Measurements from ENCODE around the gene FXYD1. TPM values are rescaled to one million over a fixed set of nuclear protein-coding genes. Genes with fewer than 3 reads are reported as not detected.
"Not testable (repeated sequence)": the region's sequence is repeated elsewhere in the genome, so short reads cannot be mapped to it uniquely, and the experiment has no call there.

Gene FXYD1
- polyA plus RNA-seq, result 7.1 TPM

DNA sequence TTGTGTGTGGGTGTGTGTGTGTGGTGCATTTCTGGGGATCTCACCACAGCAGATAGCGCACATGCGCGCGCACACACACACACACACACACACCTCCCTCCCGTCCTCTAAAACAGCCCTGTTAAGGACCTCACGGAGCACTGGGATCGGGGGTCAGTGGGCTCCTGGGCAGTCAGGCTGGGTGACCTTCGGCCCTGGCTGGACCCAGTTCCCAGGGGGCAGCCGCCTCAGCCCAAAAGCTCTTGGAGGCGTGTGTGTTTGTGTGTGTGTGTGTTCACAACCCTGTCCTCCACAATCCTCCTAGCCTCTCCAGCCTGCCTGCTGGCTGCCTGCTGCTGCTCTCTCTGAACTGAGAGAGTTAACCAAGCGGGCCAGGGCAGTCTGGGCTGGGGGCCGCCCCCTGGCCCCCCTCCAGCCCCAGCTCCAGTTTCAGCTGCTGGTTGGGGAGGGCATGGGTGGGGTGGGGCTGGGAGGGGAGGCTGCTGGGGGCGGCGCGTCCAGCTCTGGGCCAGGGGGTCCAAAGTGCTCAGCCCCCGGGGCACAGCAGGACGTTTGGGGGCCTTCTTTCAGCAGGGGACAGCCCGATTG, at the start of gene FXYD1:
FXYD1 (plus strand) TSS at position 520 of the 588 bp plus-strand sequence. CDS start 1,256 bp downstream, outside the sequence.
- H3K27ac Mint-ChIP-seq, result peak within 1 kb of the TSS in 2 of 3 donors; percentile 19 to 66
- H3K4me1 Mint-ChIP-seq, result peaks cover 15 to 27% (median 22%) of the 10 kb centered on the region in 3 donors
- no peaks in the 10 kb centered on the region for H3K9me3 Mint-ChIP-seq
- H3K4me3 Mint-ChIP-seq, result peak within 1 kb of the TSS in 1 of 4 donors; percentile 58
- peaks cover 1% of the 10 kb centered on the region for H3K36me3 Mint-ChIP-seq
- no peaks in the 10 kb centered on the region for H3K27me3 Mint-ChIP-seq

DNA sequence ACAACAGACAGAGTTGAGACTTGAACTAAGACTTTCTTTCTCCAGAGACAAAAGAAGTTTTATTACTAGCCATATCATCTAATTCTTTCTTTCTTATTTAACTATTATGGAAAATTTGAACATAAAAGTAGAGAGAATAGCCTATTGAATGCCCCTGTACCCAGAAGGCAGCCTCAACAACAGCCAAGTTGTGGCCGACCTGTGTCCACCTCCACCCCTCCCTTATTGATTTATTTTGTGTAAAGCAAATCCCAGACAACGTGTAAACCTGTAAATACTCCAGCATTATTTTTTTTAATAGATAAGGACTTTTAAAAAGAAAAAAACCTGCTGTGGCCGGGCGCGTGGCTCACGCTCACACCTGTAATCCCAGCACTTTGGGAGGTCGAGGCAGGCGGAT, 49.1 kb upstream of the FXYD1 start:
- peaks cover 1% of the 10 kb centered on the region for H3K36me3 Mint-ChIP-seq
- no peak overlapping the region for H3K4me3 Mint-ChIP-seq
- H3K4me1 Mint-ChIP-seq, result peaks cover 22 to 33% (median 25%) of the 10 kb centered on the region in 3 donors
- peaks cover 3% of the 10 kb centered on the region for H3K27me3 Mint-ChIP-seq
- no peak overlapping the region for H3K27ac Mint-ChIP-seq
- no peaks in the 10 kb centered on the region for H3K9me3 Mint-ChIP-seq

DNA sequence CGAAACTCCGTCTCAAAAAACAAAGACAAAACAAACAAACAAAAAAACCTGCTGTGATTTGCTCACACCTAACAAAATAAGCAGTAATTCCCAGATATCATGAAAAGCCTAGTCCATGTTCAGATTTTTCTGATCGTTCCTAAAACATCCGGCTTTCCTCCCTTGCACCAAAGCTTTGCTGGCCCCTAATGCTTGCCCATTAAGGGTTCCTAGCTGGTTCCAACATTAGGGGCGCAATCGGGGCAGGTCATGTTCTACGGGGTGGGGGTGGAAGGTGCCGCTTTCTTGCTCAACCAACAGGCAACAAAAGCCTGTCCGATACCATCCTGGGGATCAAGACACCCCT, 48.5 kb upstream of the FXYD1 start:
- H3K9me3 Mint-ChIP-seq, result no peaks in the 10 kb centered on the region
- peak overlapping the region in 3 of 4 donors; percentile 30 to 81 (median 53) for H3K4me3 Mint-ChIP-seq
- peaks cover 3% of the 10 kb centered on the region for H3K27me3 Mint-ChIP-seq
- peaks cover 1% of the 10 kb centered on the region for H3K36me3 Mint-ChIP-seq
- peaks cover 22 to 29% (median 22%) of the 10 kb centered on the region in 3 donors for H3K4me1 Mint-ChIP-seq
- H3K27ac Mint-ChIP-seq, result peak overlapping the region in 2 of 3 donors; percentile 39 to 80

DNA sequence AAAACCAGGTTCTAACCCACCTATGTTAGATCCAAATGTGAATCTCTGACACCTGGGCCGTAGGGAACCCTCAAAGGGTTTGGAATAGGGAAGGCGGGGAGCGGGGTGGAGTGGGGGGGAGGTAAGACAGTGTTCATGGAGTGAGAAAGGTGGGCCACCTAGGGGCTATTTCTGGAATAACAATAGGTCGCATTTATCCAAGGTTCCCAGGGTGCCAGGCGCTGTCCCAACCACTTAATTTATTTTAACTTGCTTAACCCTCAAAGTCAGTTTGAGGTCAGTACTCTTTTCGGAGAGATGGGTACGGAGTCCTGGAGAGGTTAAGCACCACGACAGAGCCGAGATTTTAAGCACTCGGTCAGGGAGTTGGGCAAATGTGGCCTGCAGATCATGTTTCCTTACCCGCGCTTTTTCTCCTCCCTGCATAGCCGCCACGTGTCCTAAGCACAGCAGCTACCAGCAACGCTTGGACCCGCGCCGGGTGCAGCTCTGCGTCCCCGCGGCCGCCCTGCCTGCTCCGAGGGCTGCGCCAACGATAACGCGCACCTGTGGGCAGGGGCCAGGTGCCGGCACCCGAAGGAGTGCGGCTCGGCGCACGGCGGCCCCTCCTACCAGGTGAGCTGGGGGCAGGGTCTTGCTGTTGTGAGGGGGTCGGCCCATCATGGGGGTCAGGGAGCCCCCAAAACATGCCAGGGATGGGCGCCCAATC, 48.0 kb upstream of the FXYD1 start:
- H3K27me3 Mint-ChIP-seq, result peaks cover 3% of the 10 kb centered on the region
- peaks cover 19 to 26% (median 19%) of the 10 kb centered on the region in 3 donors for H3K4me1 Mint-ChIP-seq
- peak overlapping the region; percentile 23 to 80 (median 39) for H3K27ac Mint-ChIP-seq
- H3K9me3 Mint-ChIP-seq, result no peaks in the 10 kb centered on the region
- peak overlapping the region in 3 of 4 donors; percentile 30 to 81 (median 53) for H3K4me3 Mint-ChIP-seq
- peaks cover 1% of the 10 kb centered on the region for H3K36me3 Mint-ChIP-seq

DNA sequence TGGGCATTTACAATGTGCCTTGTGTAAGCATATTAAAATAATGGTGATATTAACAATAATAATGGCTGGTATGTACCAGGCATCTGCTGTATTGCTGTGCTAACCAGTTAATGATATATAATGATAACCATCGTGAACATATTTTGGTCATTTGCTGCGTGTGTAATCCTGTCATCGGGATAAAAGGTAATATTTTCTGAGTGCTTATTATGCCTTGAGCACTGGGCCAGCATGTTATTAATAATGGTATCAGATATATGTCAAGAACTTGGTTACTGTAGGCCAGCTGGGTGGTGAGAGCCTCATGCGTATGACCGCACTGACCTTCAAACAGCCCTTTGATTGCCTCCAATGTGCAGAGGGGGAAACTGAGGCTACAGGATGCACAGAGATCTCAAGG, 45.2 kb upstream of the FXYD1 start:
- peaks cover 1% of the 10 kb centered on the region for H3K36me3 Mint-ChIP-seq
- peaks cover 3% of the 10 kb centered on the region for H3K27me3 Mint-ChIP-seq
- H3K9me3 Mint-ChIP-seq, result no peaks in the 10 kb centered on the region
- H3K4me3 Mint-ChIP-seq, result no peak overlapping the region
- peaks cover 4 to 7% (median 6%) of the 10 kb centered on the region in 3 donors for H3K4me1 Mint-ChIP-seq
- H3K27ac Mint-ChIP-seq, result no peak overlapping the region

DNA sequence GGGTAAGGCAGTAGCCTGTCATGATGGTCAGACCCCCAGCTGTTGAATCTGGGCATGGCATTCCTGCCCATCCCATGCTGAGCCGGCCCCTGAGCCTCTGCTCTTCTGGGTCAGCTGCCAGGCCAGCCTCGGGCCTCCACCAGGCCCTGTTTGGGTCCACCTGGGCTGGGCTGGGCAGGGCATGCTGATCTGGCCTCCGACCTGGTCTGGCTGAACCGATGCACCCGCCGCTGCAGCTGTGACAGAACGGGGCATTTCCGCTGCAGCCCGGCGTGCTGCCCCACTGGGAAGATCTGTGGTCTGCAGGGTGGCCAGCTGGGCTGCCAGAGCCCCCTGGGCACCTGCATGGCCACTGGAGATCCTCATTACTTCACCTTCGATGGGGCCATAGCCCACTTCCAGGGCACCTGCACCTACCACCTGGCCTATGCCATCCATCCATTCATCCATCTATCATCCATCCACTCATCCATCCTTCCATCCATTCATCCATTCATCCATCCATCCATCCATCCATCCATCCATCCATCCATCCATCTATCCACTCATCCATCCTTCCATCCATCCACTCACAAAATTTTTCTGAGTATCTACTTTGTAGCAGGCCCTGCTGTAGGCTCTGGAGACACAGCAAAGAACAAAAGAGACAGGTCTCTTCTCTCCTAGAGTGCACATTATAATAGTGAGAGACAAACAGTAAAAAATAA, 44.5 kb upstream of the FXYD1 start:
- Mint-ChIP-seq H3K27ac (no peak overlapping the region), H3K27me3 (peaks cover 3% of the 10 kb centered on the region), H3K4me1 (peaks cover 4 to 7% (median 6%) of the 10 kb centered on the region in 3 donors), H3K36me3 (no peaks in the 10 kb centered on the region), H3K9me3 (no peaks in the 10 kb centered on the region), H3K4me3 (no peak overlapping the region)

DNA sequence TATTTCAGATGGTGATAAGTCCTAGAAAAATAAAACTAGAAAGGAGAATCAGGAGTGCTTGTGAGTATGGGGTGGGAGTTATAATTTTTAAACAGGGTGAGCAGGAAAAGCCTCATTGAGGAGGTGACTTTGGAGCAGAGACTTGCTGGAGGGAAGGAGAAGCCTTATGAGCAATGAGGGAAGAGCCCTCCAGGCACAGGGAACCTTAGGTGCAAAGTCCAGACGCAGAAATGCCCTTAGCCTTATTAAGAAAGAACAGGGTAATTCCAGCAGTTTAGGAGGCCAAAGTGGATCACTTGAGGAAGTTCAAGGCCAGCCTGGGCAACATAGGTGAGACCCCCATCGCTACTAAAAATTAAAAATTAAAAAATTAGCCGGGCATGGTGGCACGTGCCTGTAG, 44.0 kb upstream of the FXYD1 start:
- peaks cover 1% of the 10 kb centered on the region for H3K27me3 Mint-ChIP-seq
- peaks cover 4 to 7% (median 6%) of the 10 kb centered on the region in 3 donors for H3K4me1 Mint-ChIP-seq
- H3K36me3 Mint-ChIP-seq, result no peaks in the 10 kb centered on the region
- no peaks in the 10 kb centered on the region for H3K9me3 Mint-ChIP-seq
- peak overlapping the region in 1 of 4 donors; percentile 28 for H3K4me3 Mint-ChIP-seq
- H3K27ac Mint-ChIP-seq, result no peak overlapping the region

DNA sequence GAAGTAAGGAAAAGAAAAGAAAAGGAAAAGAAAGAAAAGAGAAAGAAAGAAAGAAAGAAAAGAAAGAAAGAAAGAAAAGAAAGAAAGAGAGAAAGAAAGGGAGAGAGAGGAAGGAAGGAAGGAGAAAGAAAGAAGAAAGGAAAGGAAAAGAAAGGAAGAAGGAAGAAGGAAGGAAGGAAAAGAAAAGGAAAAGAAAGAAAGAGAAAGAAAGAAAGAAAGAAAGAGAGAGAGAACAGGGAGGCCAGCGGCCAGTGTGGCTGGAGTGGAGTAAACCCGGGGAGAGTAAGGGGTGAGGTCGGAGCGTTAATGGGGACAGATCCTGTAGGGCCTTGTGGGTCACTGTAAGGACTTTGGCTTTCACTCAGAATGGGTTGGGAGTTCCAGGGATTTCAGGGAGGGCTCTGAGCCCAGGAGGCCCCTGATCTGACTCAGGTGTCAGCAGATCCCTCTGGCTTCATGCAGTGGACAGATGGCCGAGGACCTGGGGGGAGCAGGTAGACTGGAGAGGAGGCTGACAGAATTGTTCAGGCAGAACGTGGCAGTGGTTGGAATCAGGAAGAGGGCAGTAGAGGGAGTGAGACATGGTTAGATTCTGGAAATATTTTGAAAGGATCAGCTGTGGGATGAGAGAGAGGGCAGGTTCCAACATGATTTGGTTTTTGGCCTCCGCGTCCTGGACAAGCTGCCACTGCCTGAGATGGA, 42.8 kb upstream of the FXYD1 start:
- H3K4me3 Mint-ChIP-seq, result no peak overlapping the region
- H3K27me3 Mint-ChIP-seq, result peaks cover 1% of the 10 kb centered on the region
- H3K36me3 Mint-ChIP-seq, result no peaks in the 10 kb centered on the region
- H3K4me1 Mint-ChIP-seq, result no peaks in the 10 kb centered on the region
- H3K9me3 Mint-ChIP-seq, result no peaks in the 10 kb centered on the region
- peak overlapping the region in 1 of 3 donors; percentile 67 for H3K27ac Mint-ChIP-seq

DNA sequence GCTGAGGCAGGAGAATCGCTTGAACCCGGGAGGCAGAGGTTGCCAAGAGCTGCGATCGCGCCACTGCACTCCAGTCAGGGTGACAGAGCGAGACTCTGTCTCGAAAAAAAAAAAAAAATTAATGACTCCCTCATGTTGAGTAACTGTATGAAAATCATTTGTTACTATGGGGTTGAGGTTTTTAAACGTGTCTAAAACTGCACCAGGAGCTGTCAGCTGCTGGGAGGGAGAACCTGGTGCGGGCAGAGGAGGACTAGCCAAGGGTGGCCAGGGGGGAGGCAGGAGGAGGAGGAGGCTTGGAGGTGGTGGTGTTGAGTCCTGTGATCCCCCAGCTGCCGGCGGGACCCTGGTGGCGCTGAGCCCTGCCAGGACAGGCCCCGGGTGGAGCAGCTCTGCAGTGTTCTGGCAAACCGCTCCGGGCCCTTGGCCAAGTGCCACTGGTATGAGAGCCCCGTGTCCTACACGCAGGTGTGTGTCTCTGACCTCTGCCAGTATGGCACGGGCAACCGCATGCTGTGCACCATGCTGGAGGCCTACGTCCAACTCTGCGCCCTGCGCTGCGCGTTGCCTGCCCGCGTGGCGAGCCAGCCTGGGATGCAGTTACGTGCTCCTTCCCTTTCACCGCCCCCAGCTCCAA, 40.1 kb upstream of the FXYD1 start:
- H3K4me1 Mint-ChIP-seq, result no peaks in the 10 kb centered on the region
- no peaks in the 10 kb centered on the region for H3K9me3 Mint-ChIP-seq
- H3K27me3 Mint-ChIP-seq, result peaks cover 1% of the 10 kb centered on the region
- H3K36me3 Mint-ChIP-seq, result no peaks in the 10 kb centered on the region
- no peak overlapping the region for H3K4me3 Mint-ChIP-seq
- peak overlapping the region in 1 of 3 donors; percentile 23 for H3K27ac Mint-ChIP-seq

DNA sequence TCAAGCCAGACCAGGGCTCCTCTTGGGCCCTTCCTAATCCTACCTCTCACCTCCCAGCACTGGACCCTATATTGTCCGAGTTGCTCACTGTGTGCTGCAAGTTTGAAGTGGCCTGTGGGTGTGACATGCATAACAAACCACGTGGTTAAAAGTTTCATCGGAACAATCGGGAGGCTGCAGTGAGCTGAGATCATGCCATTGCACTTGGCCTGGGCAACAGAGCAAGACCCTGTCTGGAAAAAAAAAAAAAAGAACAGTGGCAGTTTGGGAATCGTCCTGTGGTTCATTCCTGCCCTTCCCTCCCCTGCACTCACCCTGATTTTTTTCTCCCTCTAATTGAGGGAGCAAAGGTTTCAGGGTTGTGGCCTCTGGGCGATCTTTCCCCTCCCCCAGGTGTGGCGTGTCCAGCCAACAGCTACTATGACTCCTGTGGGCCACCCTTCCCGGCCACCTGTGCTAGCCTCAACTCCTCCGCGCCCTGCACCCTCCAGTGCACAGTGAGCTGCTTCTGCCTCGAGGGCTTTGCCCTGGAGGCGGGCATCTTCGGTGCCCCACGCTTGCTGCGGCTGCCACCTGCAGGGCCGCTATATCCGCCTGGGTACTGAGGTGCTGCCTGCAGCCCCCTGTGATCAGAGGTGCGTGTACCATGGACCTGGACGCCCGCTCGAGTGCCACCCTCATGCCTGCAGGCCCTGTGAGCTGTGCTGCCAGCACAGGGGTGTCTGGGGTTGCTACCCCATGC, 39.3 kb upstream of the FXYD1 start:
- Mint-ChIP-seq H3K27ac (peak overlapping the region in 1 of 3 donors; percentile 23), H3K27me3 (peaks cover under 1% of the 10 kb centered on the region), H3K4me1 (no peaks in the 10 kb centered on the region), H3K9me3 (no peaks in the 10 kb centered on the region), H3K4me3 (peak overlapping the region in 1 of 4 donors; percentile 52), H3K36me3 (no peaks in the 10 kb centered on the region)

DNA sequence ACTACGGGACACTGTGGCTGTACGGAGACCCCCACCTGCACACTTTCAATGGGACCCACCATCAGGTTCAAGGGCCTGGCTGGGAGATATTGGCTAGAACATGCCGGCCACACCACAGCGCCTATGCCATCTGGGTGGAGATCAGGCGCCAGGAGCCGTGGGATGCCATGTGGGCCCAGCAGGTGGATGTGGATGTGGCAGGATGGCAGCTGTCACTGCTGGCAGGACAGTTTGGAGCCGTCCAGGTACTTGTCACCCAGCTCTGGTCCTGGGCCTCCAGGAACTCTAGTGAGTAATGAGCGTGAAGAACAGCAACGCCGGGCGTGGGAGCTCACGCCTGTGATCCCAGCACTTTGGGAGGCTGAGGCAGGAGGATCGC, 38.7 kb upstream of the FXYD1 start:
- H3K4me1 Mint-ChIP-seq, result no peaks in the 10 kb centered on the region
- no peak overlapping the region for H3K4me3 Mint-ChIP-seq
- H3K36me3 Mint-ChIP-seq, result no peaks in the 10 kb centered on the region
- no peak overlapping the region for H3K27ac Mint-ChIP-seq
- H3K27me3 Mint-ChIP-seq, result no peaks in the 10 kb centered on the region
- H3K9me3 Mint-ChIP-seq, result no peaks in the 10 kb centered on the region

DNA sequence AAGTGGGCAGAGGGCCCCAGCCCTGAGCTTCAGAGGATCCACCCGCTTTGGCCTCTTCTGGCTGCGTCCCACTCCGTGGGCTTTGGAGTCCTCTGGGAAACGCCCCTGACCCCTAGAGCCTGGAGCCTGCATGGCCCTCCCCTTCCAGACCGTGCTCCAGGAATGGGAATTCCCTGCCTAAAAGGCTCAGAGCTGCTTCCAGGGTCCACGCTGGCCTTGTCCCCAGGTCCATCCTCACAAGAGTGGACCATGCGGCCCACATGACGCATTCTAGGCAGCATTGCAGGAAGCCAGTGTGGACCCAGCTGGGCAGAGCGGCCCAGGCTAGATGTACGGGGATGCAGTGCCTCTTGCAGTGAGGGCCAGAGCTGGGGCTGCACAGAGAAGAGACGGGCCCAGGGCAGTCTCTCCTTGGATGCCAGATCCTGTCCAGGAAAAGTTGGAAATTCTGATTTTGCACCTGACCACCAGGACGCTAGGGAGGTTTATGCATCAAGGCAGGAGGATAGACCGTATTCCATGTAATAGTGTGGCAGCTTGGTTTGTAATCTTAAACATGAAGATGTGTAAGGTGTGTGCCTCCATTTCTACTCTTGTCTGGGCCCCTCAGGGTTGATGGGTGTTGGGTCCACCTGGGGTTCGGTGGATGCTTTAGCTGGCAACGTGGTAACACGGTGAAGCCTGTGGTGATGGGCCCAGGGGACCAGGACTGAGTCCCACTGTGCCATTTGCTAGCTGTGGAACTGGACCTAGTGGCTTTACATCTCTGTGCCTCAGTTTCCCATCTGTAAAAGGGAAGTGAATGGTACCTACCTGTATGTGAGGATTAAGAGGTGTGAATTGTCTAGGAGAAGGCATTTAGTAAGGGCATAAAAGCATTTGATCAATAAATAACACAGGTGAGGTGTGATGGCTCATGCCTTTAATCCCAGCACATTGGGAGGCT, 37.8 kb upstream of the FXYD1 start:
- Mint-ChIP-seq H3K9me3 (no peaks in the 10 kb centered on the region), H3K4me3 (peak overlapping the region in 1 of 4 donors; percentile 12), H3K27me3 (no peaks in the 10 kb centered on the region)

DNA sequence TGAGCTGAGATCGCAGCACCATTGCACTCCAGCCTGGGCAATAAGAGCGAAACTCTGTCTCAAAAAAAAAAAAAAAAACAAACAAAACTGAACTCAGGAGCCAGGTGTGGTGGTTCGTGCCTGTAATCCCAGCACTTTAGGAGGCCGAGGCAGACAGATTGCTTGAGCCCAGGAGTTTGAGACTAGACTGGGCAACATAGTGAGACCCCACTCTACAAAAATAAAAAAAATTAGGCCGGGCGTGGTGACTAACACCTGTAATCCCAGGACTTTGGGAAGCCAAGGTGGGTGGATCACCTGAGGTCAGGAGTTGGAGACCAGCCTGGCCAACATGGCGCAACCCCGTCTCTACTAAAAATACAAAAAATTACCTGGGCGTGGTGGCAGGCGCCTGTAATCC, 36.7 kb upstream of the FXYD1 start:
- H3K36me3 Mint-ChIP-seq, H3K9me3 Mint-ChIP-seq, H3K4me3 Mint-ChIP-seq, H3K27ac Mint-ChIP-seq, H3K4me1 Mint-ChIP-seq, H3K27me3 Mint-ChIP-seq: not testable (repeated sequence)

More for the DNA sequence above, 37.8 kb upstream of the FXYD1 start:
- Mint-ChIP-seq H3K27ac (no peak overlapping the region), H3K4me1 (no peaks in the 10 kb centered on the region), H3K36me3 (no peaks in the 10 kb centered on the region)
